Calu3 (cell line): ENCODE results near the gene TBC1D10A. TPM values are rescaled to one million over a fixed set of nuclear protein-coding genes. Genes with fewer than 3 reads are reported as not detected.

Source experiments
- BruUV-seq: library from RNA; stranded (reverse); fragments of 400-500 nt; replicated peaks from 2 replicates; lab custom pipeline; 2021; lab: Mats Ljungman, UMichigan
- CTCF ChIA-PET: fragments of 300-600 bp; sonication (Branson Sonifier 250); formaldehyde crosslinking; loops from one replicate; lab custom pipeline; 2022; ENCODE audit warnings: antibody characterized with exemption; lab: Charles Lee
- DNase-seq: peaks from one replicate; pipeline ENCODE4 v3.0.0; 2022
- H3K27ac Mint-ChIP-seq: one replicate; pipeline ENCODE4 v1.8.0; 2022; ENCODE audit warnings: mixed read lengths; ENCODE audit not compliant: unreplicated experiment
- H3K27me3 Mint-ChIP-seq: one replicate; pipeline ENCODE4 v1.8.0; 2022; ENCODE audit warnings: mixed read lengths; ENCODE audit not compliant: unreplicated experiment
- H3K36me3 Mint-ChIP-seq: one replicate; pipeline ENCODE4 v1.8.0; 2022; ENCODE audit warnings: mild to moderate bottlenecking, moderate library complexity, mixed read lengths; ENCODE audit not compliant: insufficient read depth, unreplicated experiment
- H3K4me1 Mint-ChIP-seq: one replicate; pipeline ENCODE4 v1.8.0; 2022; ENCODE audit warnings: mild to moderate bottlenecking, low read depth, mixed read lengths; ENCODE audit not compliant: unreplicated experiment
- H3K4me3 Mint-ChIP-seq: one replicate; pipeline ENCODE4 v1.8.0; 2022; ENCODE audit warnings: mild to moderate bottlenecking, low read depth, moderate library complexity, mixed read lengths; ENCODE audit not compliant: unreplicated experiment
- H3K9me3 Mint-ChIP-seq: one replicate; pipeline ENCODE4 v1.8.0; 2022; ENCODE audit warnings: low read depth, mixed read lengths; ENCODE audit not compliant: unreplicated experiment
- intact Hi-C: fragments of 100-400 bp; cut with micrococcal nuclease; formaldehyde crosslinking; loops from one replicate; pipeline ENCODE4 v1.10.0; 2022; ENCODE audit not compliant: unreplicated experiment
- total RNA-seq: library from RNA; stranded (reverse); gene quantifications from 2 replicates; pipeline ENCODE4 v1.2.3, GENCODE V29; 2022
- TF ChIP-seq, protein P1 (sequence below): fragments of 200-600 bp; IDR thresholded peaks from one replicate; pipeline ENCODE4 v1.8.0; 2022; ENCODE audit warnings: antibody characterized with exemption; ENCODE audit not compliant: unreplicated experiment

Gene TBC1D10A
- total RNA-seq, 1 experiment from 2014 or later: 24.5 TPM

DNA sequence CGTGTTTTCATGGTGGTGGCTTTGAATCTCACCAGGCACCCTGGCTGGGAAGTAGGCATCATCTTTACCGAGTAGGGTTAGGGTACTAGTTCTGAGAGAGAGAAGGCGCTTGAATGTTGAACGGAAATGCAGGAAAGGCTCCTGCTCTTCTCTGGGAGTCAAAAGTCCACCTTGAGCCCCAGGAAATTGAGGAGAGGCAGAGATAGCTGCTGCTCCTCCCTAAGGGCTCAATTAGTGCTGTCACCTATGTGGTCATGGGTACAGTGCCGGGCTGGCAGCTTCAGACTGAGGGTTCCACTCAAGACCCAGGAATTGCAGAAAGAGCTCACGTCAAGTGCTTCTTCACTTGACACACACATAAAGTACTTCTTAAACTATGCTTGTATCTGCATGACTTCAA lies 31.8 kb upstream of the TBC1D10A start:
- no peaks in the 10 kb centered on the region for H3K27me3 Mint-ChIP-seq
- no peak overlapping the region for H3K4me3 Mint-ChIP-seq
- no peak overlapping the region for H3K27ac Mint-ChIP-seq
- TF ChIP-seq, protein P1, sequence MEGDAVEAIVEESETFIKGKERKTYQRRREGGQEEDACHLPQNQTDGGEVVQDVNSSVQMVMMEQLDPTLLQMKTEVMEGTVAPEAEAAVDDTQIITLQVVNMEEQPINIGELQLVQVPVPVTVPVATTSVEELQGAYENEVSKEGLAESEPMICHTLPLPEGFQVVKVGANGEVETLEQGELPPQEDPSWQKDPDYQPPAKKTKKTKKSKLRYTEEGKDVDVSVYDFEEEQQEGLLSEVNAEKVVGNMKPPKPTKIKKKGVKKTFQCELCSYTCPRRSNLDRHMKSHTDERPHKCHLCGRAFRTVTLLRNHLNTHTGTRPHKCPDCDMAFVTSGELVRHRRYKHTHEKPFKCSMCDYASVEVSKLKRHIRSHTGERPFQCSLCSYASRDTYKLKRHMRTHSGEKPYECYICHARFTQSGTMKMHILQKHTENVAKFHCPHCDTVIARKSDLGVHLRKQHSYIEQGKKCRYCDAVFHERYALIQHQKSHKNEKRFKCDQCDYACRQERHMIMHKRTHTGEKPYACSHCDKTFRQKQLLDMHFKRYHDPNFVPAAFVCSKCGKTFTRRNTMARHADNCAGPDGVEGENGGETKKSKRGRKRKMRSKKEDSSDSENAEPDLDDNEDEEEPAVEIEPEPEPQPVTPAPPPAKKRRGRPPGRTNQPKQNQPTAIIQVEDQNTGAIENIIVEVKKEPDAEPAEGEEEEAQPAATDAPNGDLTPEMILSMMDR: no peak
- H3K36me3 Mint-ChIP-seq: peaks cover 45% of the 10 kb centered on the region
- CTCF ChIA-PET: no interaction called here
- intact Hi-C loops: no loop called here
- DNase-seq: no peak
- peaks cover 33% of the 10 kb centered on the region for H3K4me1 Mint-ChIP-seq
- no peaks in the 10 kb centered on the region for H3K9me3 Mint-ChIP-seq
- no TSS peak for BruUV-seq

DNA sequence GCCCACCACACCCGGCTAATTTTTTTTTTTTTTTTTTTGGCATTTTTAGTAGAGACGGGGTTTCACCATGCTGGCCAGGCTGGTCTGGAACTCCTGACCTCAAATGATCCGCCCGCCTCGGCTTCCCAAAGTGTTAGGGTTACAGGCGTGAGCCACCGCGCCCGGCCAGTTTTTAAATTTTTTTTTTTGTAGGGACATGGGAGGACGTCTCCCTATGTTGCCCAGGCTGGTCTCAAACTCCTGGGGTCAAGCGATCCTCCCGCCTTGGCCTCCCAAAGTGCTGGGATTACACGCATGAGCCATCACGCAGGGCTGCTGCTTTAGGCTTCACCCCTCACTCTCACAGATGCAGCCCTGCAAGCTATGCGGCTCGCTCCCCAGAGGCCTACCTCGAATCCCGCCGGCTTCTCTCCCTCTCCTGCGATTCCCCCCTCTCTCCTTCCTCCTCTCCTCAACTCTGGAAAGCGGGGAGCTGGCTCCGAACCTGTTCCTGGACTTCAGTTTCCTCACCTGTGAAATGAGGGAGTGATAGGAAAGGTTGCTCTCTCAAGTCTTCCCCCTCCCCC lies 31.0 kb upstream of the TBC1D10A start:
- intact Hi-C loops: no loop called here
- no peaks in the 10 kb centered on the region for H3K27me3 Mint-ChIP-seq
- TSS peak; percentile 42 for BruUV-seq
- H3K4me3 Mint-ChIP-seq: peak overlapping the region; percentile 94
- peak overlapping the region; percentile 96 for H3K27ac Mint-ChIP-seq
- CTCF ChIA-PET: interaction anchor here (1.4 kb wide), 1 partner anchor 70 kb away, joined by 10 read pairs; no protein-coding TSS in a partner anchor
- no peak for DNase-seq
- peaks cover 46% of the 10 kb centered on the region for H3K36me3 Mint-ChIP-seq
- no peaks in the 10 kb centered on the region for H3K9me3 Mint-ChIP-seq
- peaks cover 35% of the 10 kb centered on the region for H3K4me1 Mint-ChIP-seq
- TF ChIP-seq, protein P1: no peak

DNA sequence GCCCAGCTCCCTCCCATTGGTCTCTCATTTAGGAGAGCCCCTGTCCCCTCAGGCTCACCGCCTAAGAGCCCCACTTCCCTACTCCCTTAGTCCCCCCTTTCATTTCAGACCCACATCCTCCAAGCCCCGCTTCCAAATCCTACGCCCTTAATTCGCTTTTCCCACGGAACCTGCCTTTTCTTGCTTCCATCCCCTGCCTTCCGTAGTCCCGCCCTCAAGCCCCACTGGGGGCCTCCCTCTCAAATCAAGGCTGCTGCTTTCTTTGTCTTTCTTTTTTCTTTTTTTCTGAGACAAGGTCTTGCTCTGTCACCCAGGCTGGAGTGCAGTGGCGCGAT lies 30.5 kb upstream of the TBC1D10A start:
- TF ChIP-seq, protein P1: no peak
- H3K36me3 Mint-ChIP-seq: peaks cover 46% of the 10 kb centered on the region
- no TSS peak for BruUV-seq
- intact Hi-C loops: no loop called here
- CTCF ChIA-PET: interaction anchor here (0.6 to 1.8 kb wide), 5 partner anchors 17 to 94 kb away, joined by 4 to 10 read pairs (median 4); no protein-coding TSS in a partner anchor
- H3K9me3 Mint-ChIP-seq: no peaks in the 10 kb centered on the region
- H3K27me3 Mint-ChIP-seq: no peaks in the 10 kb centered on the region
- peak overlapping the region; percentile 96 for H3K27ac Mint-ChIP-seq
- peak overlapping the region; percentile 94 for H3K4me3 Mint-ChIP-seq
- peaks cover 35% of the 10 kb centered on the region for H3K4me1 Mint-ChIP-seq
- DNase-seq: no peak

DNA sequence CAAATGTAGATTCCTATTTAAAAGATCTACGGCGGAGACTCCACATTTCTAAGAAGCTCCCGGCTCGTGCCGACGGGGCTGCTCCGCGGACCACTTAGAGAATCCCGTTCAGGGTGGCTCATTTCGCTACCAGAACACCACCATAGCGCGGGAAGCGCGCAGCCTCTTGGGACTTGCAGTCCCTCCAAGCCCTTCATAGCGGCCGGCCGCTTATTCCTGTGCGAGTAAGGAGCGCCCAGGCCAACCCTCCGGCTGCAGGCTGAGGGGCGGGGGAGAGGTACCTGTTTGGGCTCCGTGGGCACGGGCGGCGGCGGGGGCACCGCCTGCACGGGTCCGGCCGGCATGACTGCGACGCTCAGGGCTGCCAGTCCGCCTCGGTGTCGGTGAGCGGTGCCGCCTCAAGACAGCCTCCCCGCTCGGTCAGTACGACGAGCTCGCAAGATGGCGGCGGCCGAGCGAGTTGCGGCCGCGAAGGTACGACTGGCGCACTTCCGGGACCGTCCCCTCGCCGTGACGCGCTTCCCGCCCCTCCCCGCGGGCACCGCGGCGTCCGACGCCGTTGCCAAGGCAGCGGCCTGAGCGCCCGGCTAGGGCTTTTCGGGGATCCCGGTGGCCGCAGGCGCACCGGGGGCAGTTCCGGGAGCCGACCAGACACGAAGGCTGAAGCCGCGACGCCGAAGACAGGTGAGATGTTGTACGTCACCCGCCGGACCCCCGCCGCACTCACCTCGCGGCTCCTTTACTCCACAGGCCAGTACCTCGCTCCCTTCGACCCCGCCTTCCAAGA lies 29.9 kb upstream of the TBC1D10A start, which contains the start of the genes CCDC157 and SF3A1:
Gene CCDC157 (plus strand): TSS at position 559 of the 787 bp plus-strand sequence. CDS start 8,994 bp downstream, outside the sequence.
Gene SF3A1 (minus strand): TSS at position 446 of the 787 bp plus-strand sequence. CDS start 102 bp downstream, at position 344.
- Mint-ChIP-seq H3K9me3 (no peaks in the 10 kb centered on the region), H3K27me3 (no peaks in the 10 kb centered on the region), H3K4me3 (peak within 1 kb of the TSS; percentile 94), H3K27ac (peak within 1 kb of the TSS; percentile 96), H3K4me1 (peaks cover 35% of the 10 kb centered on the region), H3K36me3 (peaks cover 52% of the 10 kb centered on the region)
- BruUV-seq: no TSS peak
- intact Hi-C loops: no loop called here
- CTCF ChIA-PET: interaction anchor here (0.6 to 1.8 kb wide), 6 partner anchors 18 to 93 kb away, joined by 3 to 10 read pairs (median 4); no protein-coding TSS in a partner anchor
- DNase-seq: peak; percentile 92
- TF ChIP-seq, protein P1: no peak
